PC-3 (cell line): ENCODE data around the gene RAB30.

Experiments used
- EZH2phosphoT487 ChIP-seq: fragments of 300-600 bp; sonication (generic); IDR thresholded peaks from 2 replicates; pipeline ENCODE4 v1.6.1; 2018; ENCODE audit warnings: mild to moderate bottlenecking, antibody characterized with exemption, low read length, borderline replicate concordance
- TF ChIP-seq, protein P1 (sequence below): fragments of 300-600 bp; sonication (generic); conservative IDR thresholded peaks from 2 replicates; pipeline ENCODE4 v1.5.1; 2017; ENCODE audit warnings: antibody characterized with exemption, low read depth, mild to moderate bottlenecking, low read length

- no peak for TF ChIP-seq EZH2phosphoT487
- TF ChIP-seq, protein P1, sequence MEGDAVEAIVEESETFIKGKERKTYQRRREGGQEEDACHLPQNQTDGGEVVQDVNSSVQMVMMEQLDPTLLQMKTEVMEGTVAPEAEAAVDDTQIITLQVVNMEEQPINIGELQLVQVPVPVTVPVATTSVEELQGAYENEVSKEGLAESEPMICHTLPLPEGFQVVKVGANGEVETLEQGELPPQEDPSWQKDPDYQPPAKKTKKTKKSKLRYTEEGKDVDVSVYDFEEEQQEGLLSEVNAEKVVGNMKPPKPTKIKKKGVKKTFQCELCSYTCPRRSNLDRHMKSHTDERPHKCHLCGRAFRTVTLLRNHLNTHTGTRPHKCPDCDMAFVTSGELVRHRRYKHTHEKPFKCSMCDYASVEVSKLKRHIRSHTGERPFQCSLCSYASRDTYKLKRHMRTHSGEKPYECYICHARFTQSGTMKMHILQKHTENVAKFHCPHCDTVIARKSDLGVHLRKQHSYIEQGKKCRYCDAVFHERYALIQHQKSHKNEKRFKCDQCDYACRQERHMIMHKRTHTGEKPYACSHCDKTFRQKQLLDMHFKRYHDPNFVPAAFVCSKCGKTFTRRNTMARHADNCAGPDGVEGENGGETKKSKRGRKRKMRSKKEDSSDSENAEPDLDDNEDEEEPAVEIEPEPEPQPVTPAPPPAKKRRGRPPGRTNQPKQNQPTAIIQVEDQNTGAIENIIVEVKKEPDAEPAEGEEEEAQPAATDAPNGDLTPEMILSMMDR = no peak
These were observed 47.3 kb downstream of the RAB30 start for GRCh38 chr11:83024270-83024854.
